Mammary epithelial cell (primary cell): Measurements from ENCODE around the gene CNTN5.

Source experiments
- EZH2 ChIP-seq: IDR thresholded peaks from 2 replicates; pipeline ENCODE4 v1.6.1; 2012; ENCODE audit warnings: low read length, inconsistent platforms, borderline replicate concordance
- TF ChIP-seq, protein P1 (sequence below), 2 donors: IDR thresholded peaks in 1 of 2; conservative IDR thresholded peaks in 1 of 2; 2 replicates each; pipeline ENCODE4 v1.5.1; 2011 to 2012; ENCODE audit warnings: inconsistent platforms in 2 of 2, low read length in 2 of 2, mild to moderate bottlenecking in 2 of 2, control low read depth in 1 of 2, low read depth in 1 of 2; ENCODE audit not compliant: insufficient read depth in 1 of 2; ENCODE audit errors: extremely low read depth in 1 of 2

DNA sequence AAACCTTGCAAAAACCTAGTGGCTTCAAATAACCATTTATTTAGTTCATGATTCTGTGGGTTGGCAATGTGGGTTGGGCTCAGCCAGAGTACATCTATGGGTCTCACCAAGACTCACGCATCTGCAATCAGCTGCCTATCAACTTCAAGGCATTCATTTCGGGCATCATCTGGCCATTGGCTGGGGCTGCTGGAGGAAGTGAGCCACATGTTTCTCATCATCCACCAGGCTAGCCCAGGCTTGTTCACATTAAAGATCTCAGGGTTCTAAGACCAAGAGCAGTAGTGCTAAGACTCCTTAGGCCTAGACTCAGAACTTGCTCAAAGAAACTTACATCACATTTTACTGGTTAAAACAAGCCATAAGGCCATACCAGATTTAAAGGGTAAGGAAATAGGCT lies 1187.5 kb downstream of the CNTN5 start:
- TF ChIP-seq, protein P1, sequence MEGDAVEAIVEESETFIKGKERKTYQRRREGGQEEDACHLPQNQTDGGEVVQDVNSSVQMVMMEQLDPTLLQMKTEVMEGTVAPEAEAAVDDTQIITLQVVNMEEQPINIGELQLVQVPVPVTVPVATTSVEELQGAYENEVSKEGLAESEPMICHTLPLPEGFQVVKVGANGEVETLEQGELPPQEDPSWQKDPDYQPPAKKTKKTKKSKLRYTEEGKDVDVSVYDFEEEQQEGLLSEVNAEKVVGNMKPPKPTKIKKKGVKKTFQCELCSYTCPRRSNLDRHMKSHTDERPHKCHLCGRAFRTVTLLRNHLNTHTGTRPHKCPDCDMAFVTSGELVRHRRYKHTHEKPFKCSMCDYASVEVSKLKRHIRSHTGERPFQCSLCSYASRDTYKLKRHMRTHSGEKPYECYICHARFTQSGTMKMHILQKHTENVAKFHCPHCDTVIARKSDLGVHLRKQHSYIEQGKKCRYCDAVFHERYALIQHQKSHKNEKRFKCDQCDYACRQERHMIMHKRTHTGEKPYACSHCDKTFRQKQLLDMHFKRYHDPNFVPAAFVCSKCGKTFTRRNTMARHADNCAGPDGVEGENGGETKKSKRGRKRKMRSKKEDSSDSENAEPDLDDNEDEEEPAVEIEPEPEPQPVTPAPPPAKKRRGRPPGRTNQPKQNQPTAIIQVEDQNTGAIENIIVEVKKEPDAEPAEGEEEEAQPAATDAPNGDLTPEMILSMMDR (conservative IDR thresholded peaks at IDR 0.05 in 1 of 2, IDR thresholded peaks at IDR 0.05 in 1 of 2; ENCODE audit: extremely low read depth in 1 of 2, insufficient read depth in 1 of 2, low read depth in 1 of 2, low read length in 2 of 2), result no peak
- TF ChIP-seq EZH2, result no peak
